Measurements from ENCODE around the gene BRPF3. TPM values are rescaled to one million over a fixed set of nuclear protein-coding genes. Genes with fewer than 3 reads are reported as not detected.

Gene BRPF3
- total RNA-seq, 1 experiment from 2014 or later: 43.4 TPM

GRCh38 chr6:36248980-36249379, 52.4 kb downstream of the BRPF3 start:
- Histone ChIP-seq H3T11ph (ENCODE audit: low read length) (no peak overlapping the region), H3K4me2 (ENCODE audit: insufficient read depth, insufficient read length, low read length) (no peak overlapping the region), H3K4ac (ENCODE audit: low read depth, low read length) (no peak overlapping the region), H2BK120ac (ENCODE audit: low read depth, low read length, poor library complexity, severe bottlenecking) (no peak overlapping the region), H2AK5ac (ENCODE audit: insufficient read length, low read length) (no peak overlapping the region), H4K8ac (replicated peaks; ENCODE audit: insufficient read length, low read depth, low read length) (no peak overlapping the region), H2BK5ac (ENCODE audit: insufficient read length, low read length) (no peak overlapping the region), H3K79me2 (ENCODE audit: insufficient read depth, low read length) (no peaks in the 10 kb centered on the region), H2AFZ (ENCODE audit: low read length) (no peak overlapping the region), H3K14ac (ENCODE audit: insufficient read depth, low read length) (no peak overlapping the region), H3K27ac (ENCODE audit: insufficient read length, low read depth, low read length) (no peak overlapping the region), H3K4me1 (ENCODE audit: insufficient read depth, low read length) (peaks cover 10% of the 10 kb centered on the region; the same call in 1 of the 2 replicates), H4K5ac (ENCODE audit: insufficient read length, low read depth, low read length) (no peak overlapping the region), H3K27me3 (ENCODE audit: insufficient read depth, low read length) (no peaks in the 10 kb centered on the region), H2BK15ac (ENCODE audit: low read depth, low read length) (no peak overlapping the region), H4K91ac (ENCODE audit: insufficient read length, low read depth, low read length) (no peak overlapping the region), H2BK12ac (ENCODE audit: insufficient read length, low read depth, low read length) (no peak overlapping the region), H3K23ac (ENCODE audit: insufficient read length, low read depth, low read length) (no peak overlapping the region), H3K18ac (ENCODE audit: insufficient read length, low read depth, low read length) (no peak overlapping the region), H3K9ac (ENCODE audit: extremely low read depth, insufficient read length, low read length) (no peak overlapping the region), H4K20me1 (ENCODE audit: control insufficient read depth, insufficient read depth, insufficient read length) (no peaks in the 10 kb centered on the region), H3K9me3 (ENCODE audit: control insufficient read depth, low read depth, low read length) (no peaks in the 10 kb centered on the region), H3K79me1 (ENCODE audit: insufficient read depth, low read depth, low read length, poor library complexity, severe bottlenecking) (no peaks in the 10 kb centered on the region), H2BK20ac (ENCODE audit: low read depth, low read length, poor library complexity, severe bottlenecking) (no peak overlapping the region), H3K23me2 (ENCODE audit: insufficient read length, low read depth, low read length, poor library complexity, severe bottlenecking) (no peaks in the 10 kb centered on the region), H3K56ac (ENCODE audit: insufficient read length, low read depth, low read length) (no peak overlapping the region)
- Mint-ChIP-seq H3K27ac (0 out of 7 replicates have a peak overlapping the region, but pooled peaks of 1 of the 3 experiments have one; percentile 21), H3K4me1 (peaks cover 38 to 42% of the 10 kb centered on the region in 2 experiments), H3K9me3 (no peaks in the 10 kb centered on the region), H3K27me3 (ENCODE audit: low read depth) (no peaks in the 10 kb centered on the region; the same call in 1 of the 2 replicates), H3K4me3 (no peak overlapping the region), H3K36me3 (ENCODE audit: insufficient read depth in 1 of 3, low read depth in 3 of 3) (no peaks in the 10 kb centered on the region; a peak in 1 of 7 replicates)
- no peak for TF ChIP-seq CTCF (conservative IDR thresholded peaks at IDR 0.05)
- no peak for DNase-seq
- WGBS (ENCODE audit: extremely low coverage, insufficient read length, low lambda C conversion rate): no CpG with 5 or more reads among the region's 1 CpG

Measured in H9 (cell line).